ENCODE data around the gene CYREN.
"Not testable (repeated sequence)": the region's sequence is repeated elsewhere in the genome, so short reads cannot be mapped to it uniquely, and the experiment has no call there.

Gene CYREN

GRCh38 chr7:135143885-135144668 lies 26.4 kb downstream of the CYREN start:
- H3K27ac ChIP-seq, result no peak overlapping the region
- H3K4me3 ChIP-seq, result no peak overlapping the region

- Histone ChIP-seq H3K27ac (no peak overlapping the region), H3K4me3 (no peak overlapping the region)
Observed at GRCh38 chr7:135129579-135129978, 40.9 kb downstream of the CYREN start.

GRCh38 chr7:135128931-135129330 lies 41.6 kb downstream of the CYREN start:
- no peak overlapping the region for H3K4me3 ChIP-seq
- H3K27ac ChIP-seq, result no peak overlapping the region

GRCh38 chr7:135124631-135125030 lies 45.9 kb downstream of the CYREN start:
- not testable (repeated sequence) for H3K27ac ChIP-seq, H3K4me3 ChIP-seq

- Histone ChIP-seq H3K27ac (no peak overlapping the region), H3K4me3 (no peak overlapping the region)
Observed at GRCh38 chr7:135121868-135122267, 48.6 kb downstream of the CYREN start.

- H3K4me3 ChIP-seq, result no peak overlapping the region
- H3K27ac ChIP-seq, result no peak overlapping the region
Observed at GRCh38 chr7:135117096-135117495, 53.4 kb downstream of the CYREN start.

Measured in skin epidermis (tissue), 12 donors.